Fibroblast of villous mesenchyme (primary cell): ENCODE results near the gene ARPC1A. TPM values are rescaled to one million over a fixed set of nuclear protein-coding genes. Genes with fewer than 3 reads are reported as not detected.

Source experiments
- DNase-seq: peaks from one replicate; pipeline ENCODE4 v3.0.0-alpha.2; 2010; ENCODE audit warnings: low read depth
- H3K4me3 ChIP-seq: 2 replicates; pipeline ENCODE4 v1.5.1; 2011; ENCODE audit warnings: low read depth, mild to moderate bottlenecking, low read length
- total RNA-seq: library from RNA; depleted of rRNA; stranded (reverse); fragments of >200 nt; gene quantifications from 2 replicates; pipeline ENCODE4 v1.2.3, GENCODE V29; 2012
- TF ChIP-seq, protein P1 (sequence below): IDR thresholded peaks from 2 replicates; pipeline ENCODE4 v1.5.1; 2012; ENCODE audit warnings: low read depth, mild to moderate bottlenecking, low read length; ENCODE audit not compliant: insufficient read depth

Gene ARPC1A
- total RNA-seq, 1 donor = 158 TPM

DNA sequence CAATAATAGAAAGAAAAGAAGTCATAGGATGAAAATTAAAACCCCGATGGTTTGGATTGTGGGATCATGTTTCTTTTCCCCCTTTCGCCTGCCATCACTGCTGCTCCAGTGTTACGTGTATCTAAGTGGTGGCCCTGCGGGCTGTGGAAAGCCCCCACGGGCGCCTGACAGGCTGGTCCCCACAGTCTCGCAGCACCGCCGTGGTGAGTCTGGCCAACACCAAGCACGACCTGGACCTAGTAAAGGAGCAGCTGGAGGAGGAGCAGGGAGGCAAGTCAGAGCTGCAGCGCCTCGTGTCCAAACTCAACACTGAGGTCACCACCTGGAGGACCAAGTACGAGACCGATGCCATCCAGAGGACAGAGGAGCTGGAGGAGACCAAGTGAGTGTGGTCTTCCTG lies 33.6 kb upstream of the ARPC1A start:
- H3K4me3 ChIP-seq = no peak overlapping the region
- no peak for DNase-seq
- TF ChIP-seq, protein P1, sequence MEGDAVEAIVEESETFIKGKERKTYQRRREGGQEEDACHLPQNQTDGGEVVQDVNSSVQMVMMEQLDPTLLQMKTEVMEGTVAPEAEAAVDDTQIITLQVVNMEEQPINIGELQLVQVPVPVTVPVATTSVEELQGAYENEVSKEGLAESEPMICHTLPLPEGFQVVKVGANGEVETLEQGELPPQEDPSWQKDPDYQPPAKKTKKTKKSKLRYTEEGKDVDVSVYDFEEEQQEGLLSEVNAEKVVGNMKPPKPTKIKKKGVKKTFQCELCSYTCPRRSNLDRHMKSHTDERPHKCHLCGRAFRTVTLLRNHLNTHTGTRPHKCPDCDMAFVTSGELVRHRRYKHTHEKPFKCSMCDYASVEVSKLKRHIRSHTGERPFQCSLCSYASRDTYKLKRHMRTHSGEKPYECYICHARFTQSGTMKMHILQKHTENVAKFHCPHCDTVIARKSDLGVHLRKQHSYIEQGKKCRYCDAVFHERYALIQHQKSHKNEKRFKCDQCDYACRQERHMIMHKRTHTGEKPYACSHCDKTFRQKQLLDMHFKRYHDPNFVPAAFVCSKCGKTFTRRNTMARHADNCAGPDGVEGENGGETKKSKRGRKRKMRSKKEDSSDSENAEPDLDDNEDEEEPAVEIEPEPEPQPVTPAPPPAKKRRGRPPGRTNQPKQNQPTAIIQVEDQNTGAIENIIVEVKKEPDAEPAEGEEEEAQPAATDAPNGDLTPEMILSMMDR = no peak

- no peak overlapping the region for H3K4me3 ChIP-seq
- TF ChIP-seq, protein P1 = no peak
- DNase-seq = no peak
Measured at GRCh38 chr7:99293167-99293566, 32.5 kb upstream of the ARPC1A start.

DNA sequence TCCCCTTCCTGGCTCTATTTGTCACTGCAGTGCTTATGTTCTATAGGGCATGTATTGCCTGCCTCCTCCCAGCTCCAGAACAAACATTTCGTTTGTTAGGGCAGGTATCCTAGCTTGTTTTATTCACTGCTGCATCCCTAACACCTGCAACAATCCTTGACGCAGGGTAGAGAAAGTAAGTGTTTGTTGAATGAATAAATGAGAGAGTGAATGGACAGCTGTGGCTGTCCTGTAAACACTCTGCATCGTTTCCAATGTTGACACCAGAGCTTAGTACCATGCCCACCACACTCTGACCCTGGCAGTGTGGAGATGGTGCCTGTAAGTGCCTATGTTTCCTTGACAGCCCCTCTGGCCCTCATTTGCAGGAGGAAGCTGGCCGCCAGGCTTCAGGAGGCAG lies 32.0 kb upstream of the ARPC1A start:
- no peak for DNase-seq
- TF ChIP-seq, protein P1 = no peak
- no peak overlapping the region for H3K4me3 ChIP-seq

- no peak overlapping the region for H3K4me3 ChIP-seq
- no peak for DNase-seq
- TF ChIP-seq, protein P1 = no peak
Measured at GRCh38 chr7:99296471-99296870, 29.2 kb upstream of the ARPC1A start.

- DNase-seq = no peak
- TF ChIP-seq, protein P1 = no peak
- no peak overlapping the region for H3K4me3 ChIP-seq
Measured at GRCh38 chr7:99301496-99301895, 24.2 kb upstream of the ARPC1A start.

- H3K4me3 ChIP-seq = no peak overlapping the region
- no peak for DNase-seq
- TF ChIP-seq, protein P1 = no peak
Measured at GRCh38 chr7:99305473-99306260, 20.0 kb upstream of the ARPC1A start.
